Tibial nerve (tissue), 3 donors: ENCODE measurements around the gene MMP25.

Experiments
- EP300 ChIP-seq, 2 donors: sonication (generic); formaldehyde crosslinking; IDR thresholded peaks; one replicate each; pipeline ENCODE4 v1.6.1; 2017; ENCODE audit warnings: antibody characterized with exemption in 2 of 2, mild to moderate bottlenecking in 1 of 2
- POLR2A ChIP-seq, 2 donors: fragments of 450-650 bp; IDR thresholded peaks; one replicate each; pipeline ENCODE4 v1.6.1; 2017; ENCODE audit warnings: antibody characterized with exemption in 2 of 2, mild to moderate bottlenecking in 2 of 2, moderate library complexity in 2 of 2

- TF ChIP-seq EP300 (IDR thresholded peaks at IDR 0.05), result no peak
- TF ChIP-seq POLR2A (IDR thresholded peaks at IDR 0.05), result no peak
These were observed 53.0 kb downstream of the MMP25 start for GRCh38 chr16:3099395-3099731.
